Measurements from ENCODE around the gene CCDC102A. TPM values are rescaled to one million over a fixed set of nuclear protein-coding genes. Genes with fewer than 3 reads are reported as not detected.

CCDC102A gene
- polyA plus RNA-seq, 2 donors = 2.6 TPM

DNA sequence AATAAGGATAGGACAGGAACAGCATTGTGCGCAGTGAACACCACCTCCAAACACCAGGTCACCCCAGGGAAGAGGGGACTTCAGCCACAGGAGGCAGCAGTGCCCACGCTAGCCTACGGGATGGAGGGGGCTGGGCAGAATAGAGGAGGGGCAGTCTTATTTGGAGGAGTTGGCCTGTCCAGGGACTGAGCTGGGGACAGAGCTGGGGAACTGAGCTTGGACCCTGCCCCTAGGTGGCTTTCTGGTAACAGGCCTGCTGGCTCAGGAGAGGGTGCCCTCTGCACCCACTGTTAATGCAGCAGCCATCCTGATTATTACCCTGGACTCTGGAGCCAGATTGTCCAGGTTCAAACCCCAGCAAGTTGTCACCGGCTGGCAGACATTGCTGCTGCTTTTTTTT lies 9.3 kb downstream of the CCDC102A start:
- Histone ChIP-seq H3K36me3 (ENCODE audit: control insufficient read depth in 2 of 2, insufficient read depth in 2 of 2, low read length in 1 of 2) (no peaks in the 10 kb centered on the region), H3K27me3 (ENCODE audit: control insufficient read depth in 1 of 2, insufficient read depth in 2 of 2, low read length in 2 of 2) (no peaks in the 10 kb centered on the region), H3K9me3 (ENCODE audit: control insufficient read depth in 2 of 2, insufficient read depth in 1 of 2, low read depth in 1 of 2, low read length in 1 of 2) (no peaks in the 10 kb centered on the region), H3K4me3 (ENCODE audit: low read depth in 1 of 2, low read length in 2 of 2) (no peak overlapping the region), H3K4me1 (ENCODE audit: control insufficient read depth in 2 of 2, insufficient read depth in 2 of 2, low read length in 1 of 2) (peaks cover 3 to 4% of the 10 kb centered on the region in 2 donors), H3K27ac (ENCODE audit: low read depth in 2 of 2, low read length in 1 of 2) (no peak overlapping the region)
- WGBS, 2 donors = 80 to 92% methylated on average over 4 of the region's 4 CpGs

GRCh38 chr16:57526498-57526897 lies 9.9 kb downstream of the CCDC102A start:
- Histone ChIP-seq H3K9me3 (ENCODE audit: control insufficient read depth in 2 of 2, insufficient read depth in 1 of 2, low read depth in 1 of 2, low read length in 1 of 2) (no peaks in the 10 kb centered on the region), H3K27me3 (ENCODE audit: control insufficient read depth in 1 of 2, insufficient read depth in 2 of 2, low read length in 2 of 2) (no peaks in the 10 kb centered on the region), H3K4me3 (ENCODE audit: low read depth in 1 of 2, low read length in 2 of 2) (no peak overlapping the region), H3K27ac (ENCODE audit: low read depth in 2 of 2, low read length in 1 of 2) (no peak overlapping the region), H3K4me1 (ENCODE audit: control insufficient read depth in 2 of 2, insufficient read depth in 2 of 2, low read length in 1 of 2) (peaks cover 3 to 4% of the 10 kb centered on the region in 2 donors), H3K36me3 (ENCODE audit: control insufficient read depth in 2 of 2, insufficient read depth in 2 of 2, low read length in 1 of 2) (no peaks in the 10 kb centered on the region)
- 82 to 87% methylated on average over 6 of the region's 6 CpGs for WGBS, 2 donors

- Histone ChIP-seq H3K4me3 (ENCODE audit: low read depth in 1 of 2, low read length in 2 of 2) (no peak overlapping the region), H3K27me3 (ENCODE audit: control insufficient read depth in 1 of 2, insufficient read depth in 2 of 2, low read length in 2 of 2) (no peaks in the 10 kb centered on the region)
Observed at GRCh38 chr16:57525761-57526160, 10.6 kb downstream of the CCDC102A start.

GRCh38 chr16:57522960-57523359 lies 13.4 kb downstream of the CCDC102A start:
- Histone ChIP-seq H3K27ac (ENCODE audit: low read depth in 2 of 2, low read length in 1 of 2) (no peak overlapping the region), H3K4me3 (ENCODE audit: low read depth in 1 of 2, low read length in 2 of 2) (no peak overlapping the region), H3K27me3 (ENCODE audit: control insufficient read depth in 1 of 2, insufficient read depth in 2 of 2, low read length in 2 of 2) (no peaks in the 10 kb centered on the region), H3K9me3 (ENCODE audit: control insufficient read depth in 2 of 2, insufficient read depth in 1 of 2, low read depth in 1 of 2, low read length in 1 of 2) (no peaks in the 10 kb centered on the region), H3K4me1 (ENCODE audit: control insufficient read depth in 2 of 2, insufficient read depth in 2 of 2, low read length in 1 of 2) (no peaks in the 10 kb centered on the region), H3K36me3 (ENCODE audit: control insufficient read depth in 2 of 2, insufficient read depth in 2 of 2, low read length in 1 of 2) (peaks cover 0 to 3% of the 10 kb centered on the region in 2 donors)
- WGBS, 2 donors = 86 to 90% methylated on average over 8 of the region's 8 CpGs

More at GRCh38 chr16:57525761-57526160, 10.6 kb downstream of the CCDC102A start:
- H3K36me3 ChIP-seq (ENCODE audit: control insufficient read depth in 2 of 2, insufficient read depth in 2 of 2, low read length in 1 of 2) = no peaks in the 10 kb centered on the region
- no peaks in the 10 kb centered on the region for H3K9me3 ChIP-seq (ENCODE audit: control insufficient read depth in 2 of 2, insufficient read depth in 1 of 2, low read depth in 1 of 2, low read length in 1 of 2)
- WGBS, 2 donors = 84 to 88% methylated on average over 18 of the region's 18 CpGs
- no peak overlapping the region for H3K27ac ChIP-seq (ENCODE audit: low read depth in 2 of 2, low read length in 1 of 2)
- peaks cover 3 to 4% of the 10 kb centered on the region in 2 donors for H3K4me1 ChIP-seq (ENCODE audit: control insufficient read depth in 2 of 2, insufficient read depth in 2 of 2, low read length in 1 of 2)

- Histone ChIP-seq H3K4me1 (ENCODE audit: control insufficient read depth in 2 of 2, insufficient read depth in 2 of 2, low read length in 1 of 2) (no peaks in the 10 kb centered on the region), H3K36me3 (ENCODE audit: control insufficient read depth in 2 of 2, insufficient read depth in 2 of 2, low read length in 1 of 2) (peaks cover 0 to 10% of the 10 kb centered on the region in 2 donors), H3K27me3 (ENCODE audit: control insufficient read depth in 1 of 2, insufficient read depth in 2 of 2, low read length in 2 of 2) (no peaks in the 10 kb centered on the region), H3K4me3 (ENCODE audit: low read depth in 1 of 2, low read length in 2 of 2) (no peak overlapping the region), H3K27ac (ENCODE audit: low read depth in 2 of 2, low read length in 1 of 2) (no peak overlapping the region), H3K9me3 (ENCODE audit: control insufficient read depth in 2 of 2, insufficient read depth in 1 of 2, low read depth in 1 of 2, low read length in 1 of 2) (no peaks in the 10 kb centered on the region)
- WGBS, 2 donors = 35 to 36% methylated on average over 10 of the region's 10 CpGs
Observed at GRCh38 chr16:57519796-57520360, 16.5 kb downstream of the CCDC102A start.

- no peaks in the 10 kb centered on the region for H3K27me3 ChIP-seq (ENCODE audit: control insufficient read depth in 1 of 2, insufficient read depth in 2 of 2, low read length in 2 of 2)
- H3K36me3 ChIP-seq (ENCODE audit: control insufficient read depth in 2 of 2, insufficient read depth in 2 of 2, low read length in 1 of 2) = peaks cover 0 to 10% of the 10 kb centered on the region in 2 donors
- H3K27ac ChIP-seq (ENCODE audit: low read depth in 2 of 2, low read length in 1 of 2) = no peak overlapping the region
- H3K4me3 ChIP-seq (ENCODE audit: low read depth in 1 of 2, low read length in 2 of 2) = no peak overlapping the region
- H3K9me3 ChIP-seq (ENCODE audit: control insufficient read depth in 2 of 2, insufficient read depth in 1 of 2, low read depth in 1 of 2, low read length in 1 of 2) = no peaks in the 10 kb centered on the region
- H3K4me1 ChIP-seq (ENCODE audit: control insufficient read depth in 2 of 2, insufficient read depth in 2 of 2, low read length in 1 of 2) = no peaks in the 10 kb centered on the region
- WGBS, 2 donors = 86 to 91% methylated on average over 6 of the region's 6 CpGs
Observed at GRCh38 chr16:57518922-57519321, 17.4 kb downstream of the CCDC102A start.

DNA sequence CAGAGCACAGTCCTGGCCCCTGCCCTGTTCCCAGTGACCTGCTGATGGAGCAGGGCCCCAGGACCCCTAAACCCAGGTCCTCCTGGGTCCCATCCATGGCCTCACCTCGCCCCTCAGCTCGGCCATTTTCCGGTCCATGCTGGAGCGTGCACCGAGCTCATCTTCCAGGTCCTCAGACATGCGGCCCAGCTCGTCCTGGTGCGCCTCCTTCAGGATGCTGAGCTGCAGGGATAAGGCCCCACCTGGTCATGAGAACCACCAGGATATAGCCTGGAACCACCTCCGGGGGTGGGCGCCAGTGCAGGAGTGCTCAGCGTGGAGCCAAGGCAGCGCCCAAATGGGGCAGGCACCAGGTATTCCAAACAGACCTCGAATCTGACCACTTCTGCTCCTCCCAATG lies 17.9 kb downstream of the CCDC102A start:
- no peak overlapping the region for H3K27ac ChIP-seq (ENCODE audit: low read depth in 2 of 2, low read length in 1 of 2)
- 87 to 90% methylated on average over 13 of the region's 13 CpGs for WGBS, 2 donors
- H3K9me3 ChIP-seq (ENCODE audit: control insufficient read depth in 2 of 2, insufficient read depth in 1 of 2, low read depth in 1 of 2, low read length in 1 of 2) = no peaks in the 10 kb centered on the region
- no peaks in the 10 kb centered on the region for H3K27me3 ChIP-seq (ENCODE audit: control insufficient read depth in 1 of 2, insufficient read depth in 2 of 2, low read length in 2 of 2)
- no peaks in the 10 kb centered on the region for H3K4me1 ChIP-seq (ENCODE audit: control insufficient read depth in 2 of 2, insufficient read depth in 2 of 2, low read length in 1 of 2)
- H3K36me3 ChIP-seq (ENCODE audit: control insufficient read depth in 2 of 2, insufficient read depth in 2 of 2, low read length in 1 of 2) = peaks cover 0 to 10% of the 10 kb centered on the region in 2 donors
- no peak overlapping the region for H3K4me3 ChIP-seq (ENCODE audit: low read depth in 1 of 2, low read length in 2 of 2)

DNA sequence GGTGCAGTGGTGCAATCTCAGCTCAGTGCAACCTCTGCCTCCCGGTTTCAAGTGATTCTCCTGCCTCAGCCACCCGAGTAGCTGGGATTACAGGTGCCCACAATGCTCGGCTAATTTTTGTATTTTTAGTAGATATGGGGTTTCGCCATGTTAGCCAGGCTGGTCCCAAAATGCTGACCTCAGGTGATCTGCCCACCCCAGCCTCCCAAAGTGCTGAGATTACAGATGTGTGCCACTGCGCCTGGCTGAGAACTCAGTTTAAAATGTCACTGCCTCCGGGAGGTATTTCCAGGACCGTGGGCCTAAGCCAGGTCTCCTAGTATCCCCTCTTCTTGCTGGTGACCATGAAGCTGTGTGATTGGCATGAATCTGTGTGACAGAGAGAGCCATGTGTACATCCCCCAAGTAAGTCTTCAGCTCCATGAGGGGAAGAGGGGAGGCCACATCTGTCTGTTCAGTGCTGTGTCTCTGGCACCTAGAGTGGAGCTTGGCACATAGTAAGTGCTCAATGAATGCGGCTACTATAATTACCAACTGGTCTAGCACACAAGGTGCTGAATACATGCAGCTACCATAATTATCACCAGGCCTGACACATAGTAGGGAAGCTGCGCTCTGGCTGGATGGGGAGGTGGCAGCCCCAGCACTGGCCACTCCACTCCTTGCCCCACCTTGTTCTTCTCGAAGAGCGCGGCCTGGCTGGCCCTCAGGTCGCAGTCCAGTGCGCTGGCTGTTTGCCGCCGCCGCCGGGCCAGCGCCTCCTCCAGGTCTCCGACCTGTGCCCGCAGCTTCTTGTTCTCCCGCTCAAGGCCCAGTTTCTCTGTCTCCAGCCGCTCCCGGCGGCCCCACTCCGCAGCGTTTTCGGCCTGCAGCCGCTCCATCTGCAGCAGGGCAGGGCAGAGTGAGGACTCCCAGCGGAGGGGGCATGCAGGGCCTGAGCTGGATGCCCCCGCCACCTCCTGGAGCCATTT lies 18.7 kb downstream of the CCDC102A start:
- Histone ChIP-seq H3K4me3 (ENCODE audit: low read depth in 1 of 2, low read length in 2 of 2) (no peak overlapping the region), H3K27me3 (ENCODE audit: control insufficient read depth in 1 of 2, insufficient read depth in 2 of 2, low read length in 2 of 2) (no peaks in the 10 kb centered on the region), H3K27ac (ENCODE audit: low read depth in 2 of 2, low read length in 1 of 2) (no peak overlapping the region), H3K4me1 (ENCODE audit: control insufficient read depth in 2 of 2, insufficient read depth in 2 of 2, low read length in 1 of 2) (no peaks in the 10 kb centered on the region), H3K9me3 (ENCODE audit: control insufficient read depth in 2 of 2, insufficient read depth in 1 of 2, low read depth in 1 of 2, low read length in 1 of 2) (no peaks in the 10 kb centered on the region), H3K36me3 (ENCODE audit: control insufficient read depth in 2 of 2, insufficient read depth in 2 of 2, low read length in 1 of 2) (peaks cover 0 to 10% of the 10 kb centered on the region in 2 donors)
- 91 to 92% methylated on average over 31 of the region's 31 CpGs for WGBS, 2 donors

GRCh38 chr16:57516773-57517172 lies 19.6 kb downstream of the CCDC102A start:
- WGBS, 2 donors = 87 to 95% methylated on average over 3 of the region's 3 CpGs
- peaks cover 0 to 11% of the 10 kb centered on the region in 2 donors for H3K36me3 ChIP-seq (ENCODE audit: control insufficient read depth in 2 of 2, insufficient read depth in 2 of 2, low read length in 1 of 2)

More at GRCh38 chr16:57516773-57517172, 19.6 kb downstream of the CCDC102A start:
- no peaks in the 10 kb centered on the region for H3K4me1 ChIP-seq (ENCODE audit: control insufficient read depth in 2 of 2, insufficient read depth in 2 of 2, low read length in 1 of 2)
- no peak overlapping the region for H3K4me3 ChIP-seq (ENCODE audit: low read depth in 1 of 2, low read length in 2 of 2)
- no peak overlapping the region for H3K27ac ChIP-seq (ENCODE audit: low read depth in 2 of 2, low read length in 1 of 2)
- no peaks in the 10 kb centered on the region for H3K9me3 ChIP-seq (ENCODE audit: control insufficient read depth in 2 of 2, insufficient read depth in 1 of 2, low read depth in 1 of 2, low read length in 1 of 2)
- no peaks in the 10 kb centered on the region for H3K27me3 ChIP-seq (ENCODE audit: control insufficient read depth in 1 of 2, insufficient read depth in 2 of 2, low read length in 2 of 2)

Measured in esophagus (tissue), 2 donors.